Measurements from ENCODE around the gene ARID3C. TPM values are rescaled to one million over a fixed set of nuclear protein-coding genes. Genes with fewer than 3 reads are reported as not detected.

The ARID3C gene
- total RNA-seq, 1 donor from 2014 or later: not detected

DNA sequence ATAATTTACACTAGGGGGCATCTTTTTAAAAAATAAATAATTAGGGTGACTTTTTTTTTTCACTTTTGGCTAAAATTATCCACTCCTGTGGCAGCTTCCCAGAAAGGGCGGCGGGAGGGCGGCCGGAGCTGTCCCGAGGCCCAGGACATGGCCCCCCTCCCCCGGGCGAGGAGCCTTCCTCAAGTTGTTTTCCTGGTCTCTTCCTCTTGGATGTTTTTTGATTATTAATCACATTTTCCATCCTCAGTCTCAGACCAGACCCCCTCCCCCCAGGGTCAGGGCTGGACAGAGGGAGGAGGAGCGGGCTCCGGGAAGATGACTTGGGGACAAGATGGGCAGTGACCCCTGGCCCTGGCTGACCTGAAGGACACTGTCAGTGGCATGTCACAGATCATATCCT is 34.7 kb downstream of the ARID3C start:
- H3K9me3 Mint-ChIP-seq: no peaks in the 10 kb centered on the region
- peaks cover 20% of the 10 kb centered on the region for H3K4me1 Mint-ChIP-seq (ENCODE audit: unreplicated experiment)
- no peaks in the 10 kb centered on the region for H3K36me3 Mint-ChIP-seq
- H3K27me3 Mint-ChIP-seq: peaks cover 61% of the 10 kb centered on the region
- H3K4me3 Mint-ChIP-seq: no peak overlapping the region
- TF ChIP-seq, protein P1, sequence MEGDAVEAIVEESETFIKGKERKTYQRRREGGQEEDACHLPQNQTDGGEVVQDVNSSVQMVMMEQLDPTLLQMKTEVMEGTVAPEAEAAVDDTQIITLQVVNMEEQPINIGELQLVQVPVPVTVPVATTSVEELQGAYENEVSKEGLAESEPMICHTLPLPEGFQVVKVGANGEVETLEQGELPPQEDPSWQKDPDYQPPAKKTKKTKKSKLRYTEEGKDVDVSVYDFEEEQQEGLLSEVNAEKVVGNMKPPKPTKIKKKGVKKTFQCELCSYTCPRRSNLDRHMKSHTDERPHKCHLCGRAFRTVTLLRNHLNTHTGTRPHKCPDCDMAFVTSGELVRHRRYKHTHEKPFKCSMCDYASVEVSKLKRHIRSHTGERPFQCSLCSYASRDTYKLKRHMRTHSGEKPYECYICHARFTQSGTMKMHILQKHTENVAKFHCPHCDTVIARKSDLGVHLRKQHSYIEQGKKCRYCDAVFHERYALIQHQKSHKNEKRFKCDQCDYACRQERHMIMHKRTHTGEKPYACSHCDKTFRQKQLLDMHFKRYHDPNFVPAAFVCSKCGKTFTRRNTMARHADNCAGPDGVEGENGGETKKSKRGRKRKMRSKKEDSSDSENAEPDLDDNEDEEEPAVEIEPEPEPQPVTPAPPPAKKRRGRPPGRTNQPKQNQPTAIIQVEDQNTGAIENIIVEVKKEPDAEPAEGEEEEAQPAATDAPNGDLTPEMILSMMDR (conservative IDR thresholded peaks at IDR 0.05): no peak
- DNase-seq (ENCODE audit: extremely low spot score, unreplicated experiment): no peak
- H3K27ac Mint-ChIP-seq: no peak overlapping the region

DNA sequence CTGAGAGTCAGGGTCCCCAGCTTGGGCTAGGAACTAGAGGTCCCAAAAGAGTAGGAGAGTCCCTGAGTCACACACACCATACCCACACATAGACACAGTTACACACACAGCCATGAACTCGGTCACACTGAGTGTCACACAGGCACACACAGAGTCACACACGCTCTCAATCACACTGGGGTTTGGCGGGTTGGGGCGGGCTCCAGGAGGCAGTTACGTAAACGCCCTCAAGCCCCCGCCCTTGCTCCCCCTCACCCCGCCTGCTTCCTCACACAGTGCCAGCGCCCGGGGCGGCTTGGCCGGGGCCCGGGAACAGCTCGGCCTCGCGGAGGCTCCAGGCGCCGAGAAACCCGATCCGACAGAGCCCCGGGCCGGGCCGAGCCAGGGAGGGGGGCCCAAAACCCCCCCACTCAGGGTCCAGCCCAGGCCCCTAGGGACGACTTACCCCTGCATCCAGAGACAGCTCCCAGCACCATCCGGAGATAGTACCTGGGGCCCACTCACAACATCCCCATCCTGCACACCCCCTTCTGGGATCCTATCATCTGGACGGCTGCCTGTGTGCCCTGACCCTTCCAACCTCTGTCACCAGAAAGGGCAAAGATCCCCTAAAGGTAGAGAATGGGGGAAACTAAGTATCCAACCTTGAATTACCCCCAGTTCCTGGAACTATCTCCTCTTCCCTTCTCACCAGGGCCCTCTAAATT is 35.8 kb downstream of the ARID3C start:
- H3K27me3 Mint-ChIP-seq: peaks cover 71% of the 10 kb centered on the region
- no peaks in the 10 kb centered on the region for H3K9me3 Mint-ChIP-seq
- peaks cover 30% of the 10 kb centered on the region for H3K4me1 Mint-ChIP-seq (ENCODE audit: unreplicated experiment)
- no peaks in the 10 kb centered on the region for H3K36me3 Mint-ChIP-seq
- H3K27ac Mint-ChIP-seq: peak overlapping the region; percentile 54
- H3K4me3 Mint-ChIP-seq: peak overlapping the region; percentile 73
- TF ChIP-seq, protein P1 (conservative IDR thresholded peaks at IDR 0.05): no peak
- no peak for DNase-seq (ENCODE audit: extremely low spot score, unreplicated experiment)

DNA sequence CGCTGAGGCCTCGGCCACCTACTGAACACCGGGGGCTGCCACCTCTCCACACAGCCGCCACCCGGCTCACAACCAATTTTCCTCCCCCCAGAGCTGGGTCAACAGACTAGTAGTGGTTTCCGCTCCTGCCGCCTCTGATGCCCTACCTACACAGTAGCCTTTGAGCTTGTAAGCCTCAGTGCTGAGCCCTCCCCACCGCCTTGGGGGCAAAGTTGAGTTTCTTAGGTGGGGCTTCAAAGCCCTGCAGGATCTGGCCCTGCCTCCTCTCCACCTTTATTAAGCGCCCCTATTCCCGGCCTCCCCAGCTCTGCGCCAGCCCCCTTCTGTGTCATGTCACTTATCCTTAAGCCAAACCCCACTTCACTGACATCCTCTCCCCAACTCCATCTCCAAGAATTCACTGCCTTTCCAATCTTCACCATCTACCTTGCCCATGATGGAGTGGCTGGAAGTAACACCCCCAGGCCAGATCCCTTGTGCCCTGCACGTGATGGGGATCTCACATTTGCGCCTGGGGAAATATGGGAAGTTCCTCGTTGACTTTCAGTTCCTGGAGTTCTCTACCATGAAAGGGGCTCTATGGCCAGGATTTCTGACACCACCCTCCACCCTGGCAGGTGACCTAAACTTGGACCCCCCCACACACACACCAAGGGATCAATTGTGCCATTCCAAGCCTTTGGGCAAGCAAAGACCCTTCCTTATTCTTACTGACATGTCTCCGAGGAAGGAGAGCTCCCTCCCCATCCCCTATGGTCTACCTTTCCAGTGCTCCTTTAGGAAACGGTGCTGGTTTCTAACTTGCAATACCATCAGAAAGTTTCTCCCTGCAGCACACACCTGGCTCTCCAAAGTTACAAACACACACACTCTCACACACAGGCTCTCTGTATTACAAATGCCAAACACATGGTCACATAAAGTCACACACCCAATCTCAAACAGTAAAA is 36.7 kb downstream of the ARID3C start:
- peak overlapping the region; percentile 73 for H3K4me3 Mint-ChIP-seq
- no peaks in the 10 kb centered on the region for H3K9me3 Mint-ChIP-seq
- TF ChIP-seq, protein P1 (conservative IDR thresholded peaks at IDR 0.05): peak; percentile 46
- DNase-seq (ENCODE audit: extremely low spot score, unreplicated experiment): no peak
- H3K27me3 Mint-ChIP-seq: peaks cover 74% of the 10 kb centered on the region
- H3K27ac Mint-ChIP-seq: peak overlapping the region; percentile 54
- H3K4me1 Mint-ChIP-seq (ENCODE audit: unreplicated experiment): peaks cover 25% of the 10 kb centered on the region
- H3K36me3 Mint-ChIP-seq: no peaks in the 10 kb centered on the region

DNA sequence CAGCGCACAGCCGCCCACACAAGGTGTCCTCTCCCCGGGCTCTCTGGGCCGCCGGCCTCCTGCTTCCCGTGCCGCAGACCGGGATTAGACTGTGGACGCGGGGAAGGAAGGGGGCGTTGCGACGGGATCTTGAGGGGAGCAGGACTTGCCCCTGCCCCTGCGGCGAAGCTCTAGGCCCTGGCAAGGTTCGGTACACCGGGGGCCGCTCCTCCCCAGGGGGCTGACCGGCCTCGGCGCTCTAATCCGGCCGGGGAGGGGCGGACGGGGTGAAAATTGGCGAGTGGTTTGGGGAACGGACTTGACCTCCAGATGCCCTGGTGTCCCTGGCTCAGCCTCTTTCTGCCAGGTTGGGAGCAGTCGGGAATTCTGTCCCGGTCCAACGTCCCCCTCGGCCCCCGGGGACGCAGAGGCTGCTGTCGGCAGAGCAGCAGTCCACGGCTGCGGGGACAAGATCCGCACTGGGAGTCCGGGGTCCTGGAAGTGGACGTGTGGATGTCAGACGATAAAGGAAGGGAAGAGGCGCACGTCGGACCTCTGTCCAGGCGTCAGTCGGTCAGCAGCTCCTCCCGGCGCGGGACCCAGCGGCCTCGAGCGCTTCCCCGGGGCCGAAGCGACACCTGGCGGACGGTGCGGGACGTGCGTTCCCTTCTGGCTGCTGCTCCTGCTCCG is 37.5 kb downstream of the ARID3C start:
- Mint-ChIP-seq H3K36me3 (no peaks in the 10 kb centered on the region), H3K9me3 (no peaks in the 10 kb centered on the region), H3K27me3 (peaks cover 77% of the 10 kb centered on the region), H3K27ac (no peak overlapping the region), H3K4me1 (ENCODE audit: unreplicated experiment) (peaks cover 30% of the 10 kb centered on the region), H3K4me3 (peak overlapping the region; percentile 36)
- TF ChIP-seq, protein P1 (conservative IDR thresholded peaks at IDR 0.05): peak; percentile 97
- peak; percentile 90 for DNase-seq (ENCODE audit: extremely low spot score, unreplicated experiment)

DNA sequence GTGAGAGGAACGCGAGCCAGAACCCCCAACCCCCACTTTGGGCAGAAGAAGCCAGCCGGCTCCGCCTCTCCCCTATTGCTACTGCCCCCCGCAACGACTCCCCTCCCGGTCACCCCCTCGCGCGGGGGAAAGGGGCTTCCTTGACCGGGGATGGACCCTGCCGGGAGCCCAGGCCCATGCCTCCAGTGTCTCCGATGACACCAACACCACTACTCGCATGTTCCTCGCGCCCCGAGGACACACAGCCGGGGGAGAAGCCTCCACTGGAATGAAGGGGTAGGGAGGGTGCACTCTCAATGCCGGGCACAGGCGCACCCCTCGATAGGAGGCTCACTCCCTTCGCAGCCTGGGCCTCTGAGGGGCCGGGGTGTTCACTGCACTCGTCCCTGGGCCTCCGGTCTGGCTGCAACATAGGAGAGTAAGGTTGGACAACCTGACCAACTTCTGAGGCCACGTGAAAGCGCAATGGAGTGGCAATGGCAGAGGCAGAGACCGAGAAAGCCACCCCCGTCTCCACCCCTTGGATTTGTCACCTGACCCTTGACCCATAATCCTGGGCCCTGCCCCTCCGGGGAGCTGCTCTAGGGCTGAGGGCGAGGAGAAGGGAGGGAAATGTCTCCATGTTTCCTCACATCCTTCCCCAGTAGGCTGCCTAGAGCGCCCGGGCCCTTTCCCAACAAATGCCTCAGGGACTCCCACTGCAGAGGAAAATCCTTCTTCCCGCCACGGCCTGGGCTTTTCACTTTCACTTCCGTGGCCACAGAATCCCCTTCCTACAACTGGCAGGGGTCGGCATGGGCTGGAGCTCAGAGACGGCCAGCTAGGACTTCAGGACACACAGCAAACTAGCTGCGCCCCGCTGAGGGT is 38.3 kb downstream of the ARID3C start:
- Mint-ChIP-seq H3K36me3 (no peaks in the 10 kb centered on the region), H3K27me3 (peaks cover 80% of the 10 kb centered on the region), H3K27ac (no peak overlapping the region), H3K9me3 (no peaks in the 10 kb centered on the region), H3K4me1 (ENCODE audit: unreplicated experiment) (peaks cover 38% of the 10 kb centered on the region), H3K4me3 (peak overlapping the region; percentile 85)
- no peak for DNase-seq (ENCODE audit: extremely low spot score, unreplicated experiment)
- TF ChIP-seq, protein P1 (conservative IDR thresholded peaks at IDR 0.05): no peak

Data from type B pancreatic cell (in vitro differentiated cells).